GM23338 (cell line): ENCODE results near the gene CAMSAP2. TPM values are rescaled to one million over a fixed set of nuclear protein-coding genes. Genes with fewer than 3 reads are reported as not detected.

Experiments
- ATAC-seq: fragments of 200-7000 bp; cut with Tn5 transposase; 3 replicates; pipeline ENCODE4 v1.9.1; 2020
- DNase-seq: peaks from one replicate; pipeline ENCODE4 v3.0.0-alpha.2; 2015; ENCODE audit warnings: low spot score
- H2AFZ ChIP-seq: fragments of 200-600 bp; sonication (generic); 2 replicates; pipeline ENCODE4 v1.8.0; 2016; ENCODE audit warnings: antibody characterized with exemption, mild to moderate bottlenecking, moderate library complexity
- H3F3A ChIP-seq: fragments of 200-600 bp; sonication (generic); replicated peaks from 2 replicates; pipeline ENCODE4 v1.8.0; 2017; ENCODE audit warnings: antibody characterized with exemption, mixed run types, low read depth
- H3K27ac ChIP-seq: fragments of 200-600 bp; sonication (generic); 2 replicates; pipeline ENCODE4 v1.6.1; 2016; ENCODE audit warnings: low read depth
- H3K27me3 ChIP-seq: fragments of 200-600 bp; sonication (generic); 2 replicates; pipeline ENCODE4 v1.8.0; 2016; ENCODE audit warnings: mild to moderate bottlenecking, mixed run types, moderate library complexity; ENCODE audit not compliant: insufficient read depth
- H3K36me3 ChIP-seq: fragments of 200-600 bp; sonication (generic); 2 replicates; pipeline ENCODE4 v1.8.0; 2016; ENCODE audit warnings: mild to moderate bottlenecking; ENCODE audit not compliant: insufficient read depth
- H3K4me1 ChIP-seq: fragments of 200-600 bp; sonication (generic); 2 replicates; pipeline ENCODE4 v1.8.0; 2016; ENCODE audit warnings: mild to moderate bottlenecking, moderate library complexity; ENCODE audit not compliant: insufficient read depth
- H3K4me2 ChIP-seq: fragments of 200-600 bp; sonication (generic); 2 replicates; pipeline ENCODE4 v1.7.1; 2017; ENCODE audit warnings: mixed run types
- H3K4me3 ChIP-seq: fragments of 200-600 bp; sonication (generic); 2 replicates; pipeline ENCODE4 v1.6.1; 2016; ENCODE audit warnings: mixed run types
- H3K79me2 ChIP-seq: fragments of 200-600 bp; sonication (generic); replicated peaks from 2 replicates; pipeline ENCODE4 v1.8.0; 2017; ENCODE audit warnings: mild to moderate bottlenecking; ENCODE audit not compliant: insufficient read depth
- H3K9me2 ChIP-seq: fragments of 200-600 bp; sonication (generic); 2 replicates; pipeline ENCODE4 v1.8.0; 2017; ENCODE audit not compliant: insufficient read depth
- H4K20me1 ChIP-seq: fragments of 200-600 bp; sonication (generic); replicated peaks from 2 replicates; pipeline ENCODE4 v1.8.0; 2017; ENCODE audit warnings: mild to moderate bottlenecking; ENCODE audit not compliant: insufficient read depth
- H3K27ac Mint-ChIP-seq: 2 replicates; pipeline ENCODE4 v1.8.0; 2020; ENCODE audit warnings: inconsistent platforms, mild to moderate bottlenecking, moderate library complexity, mixed read lengths
- H3K27me3 Mint-ChIP-seq: 3 replicates; pipeline ENCODE4 v1.8.0; 2022; ENCODE audit warnings: low read depth, mild to moderate bottlenecking, moderate library complexity, mixed read lengths, inconsistent platforms; ENCODE audit not compliant: insufficient read depth, poor library complexity
- H3K36me3 Mint-ChIP-seq: 3 replicates; pipeline ENCODE4 v1.8.0; 2021; ENCODE audit warnings: low read depth, mild to moderate bottlenecking, inconsistent platforms, moderate library complexity, mixed read lengths
- H3K4me1 Mint-ChIP-seq: 3 replicates; pipeline ENCODE4 v1.8.0; 2020; ENCODE audit warnings: mild to moderate bottlenecking, inconsistent platforms, mixed read lengths
- H3K4me3 Mint-ChIP-seq: 3 replicates; pipeline ENCODE4 v1.8.0; 2021; ENCODE audit warnings: moderate library complexity, mild to moderate bottlenecking, inconsistent platforms, mixed read lengths
- H3K9me3 Mint-ChIP-seq: 3 replicates; pipeline ENCODE4 v1.8.0; 2020; ENCODE audit warnings: moderate library complexity, mild to moderate bottlenecking, inconsistent platforms, mixed read lengths
- CREB1 ChIP-seq: fragments of 250-450 bp; sonication (Bioruptor Pico); IDR thresholded peaks from 2 replicates; pipeline ENCODE4 v1.5.0; 2020; ENCODE audit warnings: low read depth, mild to moderate bottlenecking, moderate library complexity
- CTCF ChIP-seq, 2 experiments: fragments of 200-600 bp in 1 of 2; sonication (generic) in 1 of 2; conservative IDR thresholded peaks; 2 replicates each; pipeline versions ENCODE4 v1.5.1 to v1.6.1; 2016 to 2017; ENCODE audit warnings: antibody characterized with exemption in 2 of 2, low read depth in 2 of 2, mild to moderate bottlenecking in 2 of 2, moderate library complexity in 1 of 2
- JUNB ChIP-seq: IDR thresholded peaks from one replicate; pipeline ENCODE4 v1.6.1; 2016; ENCODE audit warnings: antibody characterized with exemption; ENCODE audit not compliant: unreplicated experiment
- STAT1 ChIP-seq: IDR thresholded peaks from one replicate; pipeline ENCODE4 v1.6.1; 2016; ENCODE audit warnings: antibody characterized with exemption; ENCODE audit not compliant: unreplicated experiment
- ZNF114 ChIP-seq: fragments of 250-450 bp; sonication (Bioruptor Pico); IDR thresholded peaks from 2 replicates; pipeline ENCODE4 v1.5.0; 2020; ENCODE audit warnings: mild to moderate bottlenecking, moderate library complexity
- ZNF331 ChIP-seq: fragments of 250-450 bp; sonication (Bioruptor Pico); IDR thresholded peaks from 2 replicates; pipeline ENCODE4 v1.5.0; 2020; ENCODE audit warnings: low read depth, mild to moderate bottlenecking, moderate library complexity
- polyA plus RNA-seq: library from polyadenylated mRNA; unstranded; fragments of >200 nt; fragmentation: Nextera tagmentation; extraction: Ambion mirVana; gene quantifications from 2 replicates; pipeline ENCODE4 v1.2.1, GENCODE V29; 2016
- total RNA-seq: library from RNA; depleted of rRNA; stranded (reverse); fragments of >200 nt; shearing (Covaris generic); gene quantifications from 2 replicates; pipeline ENCODE4 v1.2.3, GENCODE V29; 2014
- TF ChIP-seq, protein P1 (sequence below): IDR thresholded peaks from one replicate; pipeline ENCODE4 v1.6.1; 2018; ENCODE audit warnings: antibody characterized with exemption; ENCODE audit not compliant: unreplicated experiment
- TF ChIP-seq, protein P2 (sequence below): IDR thresholded peaks from 2 replicates; pipeline ENCODE4 v1.6.1; 2016; ENCODE audit warnings: antibody characterized with exemption

CAMSAP2 gene
- total and polyA plus RNA-seq, 2 experiments from 2014 or later = 9.1 to 21.3 TPM

- TF ChIP-seq, protein P1, sequence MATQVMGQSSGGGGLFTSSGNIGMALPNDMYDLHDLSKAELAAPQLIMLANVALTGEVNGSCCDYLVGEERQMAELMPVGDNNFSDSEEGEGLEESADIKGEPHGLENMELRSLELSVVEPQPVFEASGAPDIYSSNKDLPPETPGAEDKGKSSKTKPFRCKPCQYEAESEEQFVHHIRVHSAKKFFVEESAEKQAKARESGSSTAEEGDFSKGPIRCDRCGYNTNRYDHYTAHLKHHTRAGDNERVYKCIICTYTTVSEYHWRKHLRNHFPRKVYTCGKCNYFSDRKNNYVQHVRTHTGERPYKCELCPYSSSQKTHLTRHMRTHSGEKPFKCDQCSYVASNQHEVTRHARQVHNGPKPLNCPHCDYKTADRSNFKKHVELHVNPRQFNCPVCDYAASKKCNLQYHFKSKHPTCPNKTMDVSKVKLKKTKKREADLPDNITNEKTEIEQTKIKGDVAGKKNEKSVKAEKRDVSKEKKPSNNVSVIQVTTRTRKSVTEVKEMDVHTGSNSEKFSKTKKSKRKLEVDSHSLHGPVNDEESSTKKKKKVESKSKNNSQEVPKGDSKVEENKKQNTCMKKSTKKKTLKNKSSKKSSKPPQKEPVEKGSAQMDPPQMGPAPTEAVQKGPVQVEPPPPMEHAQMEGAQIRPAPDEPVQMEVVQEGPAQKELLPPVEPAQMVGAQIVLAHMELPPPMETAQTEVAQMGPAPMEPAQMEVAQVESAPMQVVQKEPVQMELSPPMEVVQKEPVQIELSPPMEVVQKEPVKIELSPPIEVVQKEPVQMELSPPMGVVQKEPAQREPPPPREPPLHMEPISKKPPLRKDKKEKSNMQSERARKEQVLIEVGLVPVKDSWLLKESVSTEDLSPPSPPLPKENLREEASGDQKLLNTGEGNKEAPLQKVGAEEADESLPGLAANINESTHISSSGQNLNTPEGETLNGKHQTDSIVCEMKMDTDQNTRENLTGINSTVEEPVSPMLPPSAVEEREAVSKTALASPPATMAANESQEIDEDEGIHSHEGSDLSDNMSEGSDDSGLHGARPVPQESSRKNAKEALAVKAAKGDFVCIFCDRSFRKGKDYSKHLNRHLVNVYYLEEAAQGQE = no peak
- TF ChIP-seq CREB1 = no peak
- TF ChIP-seq ZNF331 (CRISPR knock-in tag) = no peak
- TF ChIP-seq, protein P2, sequence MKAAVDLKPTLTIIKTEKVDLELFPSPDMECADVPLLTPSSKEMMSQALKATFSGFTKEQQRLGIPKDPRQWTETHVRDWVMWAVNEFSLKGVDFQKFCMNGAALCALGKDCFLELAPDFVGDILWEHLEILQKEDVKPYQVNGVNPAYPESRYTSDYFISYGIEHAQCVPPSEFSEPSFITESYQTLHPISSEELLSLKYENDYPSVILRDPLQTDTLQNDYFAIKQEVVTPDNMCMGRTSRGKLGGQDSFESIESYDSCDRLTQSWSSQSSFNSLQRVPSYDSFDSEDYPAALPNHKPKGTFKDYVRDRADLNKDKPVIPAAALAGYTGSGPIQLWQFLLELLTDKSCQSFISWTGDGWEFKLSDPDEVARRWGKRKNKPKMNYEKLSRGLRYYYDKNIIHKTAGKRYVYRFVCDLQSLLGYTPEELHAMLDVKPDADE = no peak
- TF ChIP-seq ZNF114 (CRISPR knock-in tag) = no peak
- TF ChIP-seq CTCF (conservative IDR thresholded peaks at IDR 0.05; ENCODE audit: low read depth in 2 of 2) = no peak
These were observed 169.0 kb downstream of the CAMSAP2 start (continued) for GRCh38 chr1:200907611-200908097.

DNA sequence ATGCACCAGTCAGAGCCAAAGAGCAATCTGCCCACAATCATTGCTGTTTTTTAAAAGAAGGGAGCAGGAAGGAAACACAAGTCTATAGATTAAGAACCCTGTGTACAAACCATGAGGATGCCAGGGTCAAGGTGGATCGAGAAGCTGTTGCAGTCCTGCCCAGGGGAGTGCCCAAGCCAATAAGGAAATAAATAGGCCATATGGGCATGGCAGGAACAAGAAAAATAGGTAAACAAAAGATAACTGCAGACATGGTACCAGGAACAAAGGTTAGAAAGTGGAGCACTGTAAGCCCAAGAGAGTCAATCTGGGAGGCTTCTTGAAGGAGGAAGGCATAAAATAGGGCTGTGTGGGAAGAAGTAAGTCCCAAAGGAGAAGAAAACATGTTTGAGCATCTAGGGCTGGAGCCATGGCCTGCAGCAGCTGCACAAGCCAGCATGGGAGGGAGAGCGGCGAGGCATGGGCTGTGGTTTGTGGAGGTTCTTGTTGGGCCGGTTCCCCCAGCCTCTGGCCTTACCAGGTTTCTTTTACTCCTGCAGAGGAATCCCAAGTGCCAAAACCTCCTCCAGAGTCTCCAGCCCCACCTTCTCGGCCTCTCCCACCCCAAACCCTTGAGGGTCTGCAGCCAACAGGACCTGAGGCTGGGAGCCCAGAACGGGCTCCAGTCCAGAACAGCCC, 169.6 kb downstream of the CAMSAP2 start:
- H2AFZ ChIP-seq = no peak overlapping the region
- H3K36me3 ChIP-seq = peaks cover 15% of the 10 kb centered on the region; the same call in 1 of the 2 replicates
- no peak overlapping the region for H3K4me2 ChIP-seq
- H3K4me3 Mint-ChIP-seq = no peak overlapping the region
- DNase-seq (no peak), ATAC-seq (no peak)
- H3K9me2 ChIP-seq = no peaks in the 10 kb centered on the region
- H4K20me1 ChIP-seq = peaks cover 5% of the 10 kb centered on the region; the same call in 1 of the 2 replicates
- no peaks in the 10 kb centered on the region; the same call in 2 of the 3 replicates for H3K4me1 Mint-ChIP-seq
- no peaks in the 10 kb centered on the region for H3K9me3 Mint-ChIP-seq
- H3K27me3 Mint-ChIP-seq = peaks cover 8% of the 10 kb centered on the region
- H3K27ac ChIP-seq = no peak overlapping the region
- H3K79me2 ChIP-seq = no peaks in the 10 kb centered on the region
- no peak overlapping the region for H3K27ac Mint-ChIP-seq
- no peaks in the 10 kb centered on the region for H3K4me1 ChIP-seq
- H3K4me3 ChIP-seq = no peak overlapping the region
- H3F3A ChIP-seq = no peaks in the 10 kb centered on the region
- no peaks in the 10 kb centered on the region for H3K27me3 ChIP-seq
- H3K36me3 Mint-ChIP-seq = peaks cover 66% of the 10 kb centered on the region
- TF ChIP-seq, protein P1 = no peak
- TF ChIP-seq JUNB = no peak
- no peak for TF ChIP-seq STAT1
- TF ChIP-seq ZNF331 (CRISPR knock-in tag) = no peak
- no peak for TF ChIP-seq CTCF (conservative IDR thresholded peaks at IDR 0.05; ENCODE audit: low read depth in 2 of 2)
- no peak for TF ChIP-seq CREB1
